HUDEP-2 (cell line): ENCODE results near the gene TMEM40.
A peak's percentile ranks its signal among the peaks of the same experiment; 100 is the strongest.
"Not testable (repeated sequence)": the region's sequence is repeated elsewhere in the genome, so short reads cannot be mapped to it uniquely, and the experiment has no call there.

ENCODE experiments used
- DNase-seq, 76 experiments: peaks; one replicate each; lab custom pipeline; 2025; ENCODE audit not compliant: unreplicated experiment in 76 of 76; lab: John Stamatoyannopoulos, UW

The TMEM40 gene

DNA sequence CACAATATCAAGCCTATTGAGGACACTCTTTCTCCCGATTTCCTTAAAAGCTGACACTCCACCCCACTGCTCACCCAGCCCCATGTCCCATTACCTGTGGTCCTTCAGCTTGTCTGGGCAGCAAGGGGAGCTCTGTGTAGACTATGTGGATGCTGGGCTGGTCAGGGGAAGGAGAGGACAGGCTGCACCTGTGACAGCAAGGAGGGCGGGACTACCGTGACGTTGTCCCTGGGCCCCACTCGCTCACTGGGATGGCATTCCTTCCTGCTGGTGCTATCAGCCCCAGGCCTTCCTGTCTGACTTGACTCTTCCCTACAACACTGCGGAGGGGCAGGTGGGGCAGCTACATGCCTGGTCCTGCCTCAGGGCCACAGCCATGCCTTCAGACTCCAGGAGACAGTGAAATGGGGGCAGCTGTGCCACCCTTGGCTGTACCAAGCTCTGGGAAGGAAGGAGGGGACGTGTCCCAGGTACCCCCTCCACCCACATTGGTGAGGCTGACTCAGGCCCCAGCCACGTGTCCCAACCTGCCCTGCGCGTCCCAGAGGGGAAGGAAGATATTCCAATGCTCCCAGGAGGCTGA lies at the start of gene TMEM40:
TMEM40 (minus strand) TSS at position 163 of the 583 bp plus-strand sequence. CDS start 9,427 bp downstream, outside the sequence.
- DNase-seq, result no peak

GRCh38 chr3:12808587-12808986 lies 49.5 kb upstream of the TMEM40 start:
- DNase-seq, result no peak

- no peak for DNase-seq
Observed at GRCh38 chr3:12807601-12808359, 48.7 kb upstream of the TMEM40 start.

- DNase-seq, result no peak
Observed at GRCh38 chr3:12807066-12807465, 48.0 kb upstream of the TMEM40 start.

DNA sequence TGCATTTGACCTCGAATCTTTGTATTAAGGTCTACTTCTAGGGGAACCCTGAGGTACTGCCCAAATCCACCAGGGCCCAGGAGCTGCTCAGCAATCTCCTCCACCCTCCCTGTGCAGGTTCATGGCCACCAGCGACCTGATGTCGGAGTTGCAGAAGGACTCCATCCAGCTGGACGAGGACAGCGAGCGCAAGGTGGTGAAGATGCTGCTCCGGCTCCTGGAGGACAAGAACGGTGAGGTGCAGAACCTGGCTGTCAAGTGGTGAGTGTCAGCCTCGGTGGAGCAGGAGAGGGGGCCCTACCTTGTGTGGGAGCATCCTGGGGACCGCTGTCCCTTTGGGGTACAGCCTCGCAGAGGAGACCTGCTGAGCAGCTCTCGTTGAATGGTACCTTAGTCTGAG lies 44.3 kb upstream of the TMEM40 start:
- DNase-seq, result no peak

- DNase-seq, result no peak
Observed at GRCh38 chr3:12799525-12800440, 40.7 kb upstream of the TMEM40 start.

DNA sequence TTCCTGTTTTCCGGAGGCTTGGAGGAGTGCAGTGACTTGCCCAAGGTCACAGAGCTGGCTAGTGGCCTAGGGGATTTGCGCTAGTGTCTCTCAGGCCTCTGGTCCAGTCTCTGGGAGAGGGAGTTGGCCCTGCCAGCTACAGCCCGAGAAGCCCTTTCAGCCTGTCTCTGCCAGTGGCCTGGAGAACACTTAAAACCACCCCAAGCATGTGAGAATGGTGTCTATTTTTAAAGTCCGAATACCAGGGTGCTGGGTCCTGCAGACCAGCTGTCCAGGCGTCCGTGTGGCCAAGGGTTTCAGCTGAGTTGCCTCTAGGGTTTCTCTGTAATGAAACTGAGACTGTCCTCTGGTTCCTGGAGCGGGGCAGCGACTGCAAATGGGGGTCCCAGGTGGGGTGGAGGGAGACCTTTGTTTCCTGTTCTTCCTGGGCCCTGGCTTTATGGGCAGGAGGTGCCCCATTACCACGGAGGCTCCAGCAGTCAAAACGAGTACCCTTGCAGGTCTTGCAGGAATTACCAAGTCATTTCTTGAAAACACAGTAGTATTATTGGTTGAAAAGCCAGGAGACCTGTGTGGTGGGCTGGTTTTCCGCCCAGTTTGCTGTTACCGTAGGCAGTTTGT lies 39.6 kb upstream of the TMEM40 start:
- no peak for DNase-seq

DNA sequence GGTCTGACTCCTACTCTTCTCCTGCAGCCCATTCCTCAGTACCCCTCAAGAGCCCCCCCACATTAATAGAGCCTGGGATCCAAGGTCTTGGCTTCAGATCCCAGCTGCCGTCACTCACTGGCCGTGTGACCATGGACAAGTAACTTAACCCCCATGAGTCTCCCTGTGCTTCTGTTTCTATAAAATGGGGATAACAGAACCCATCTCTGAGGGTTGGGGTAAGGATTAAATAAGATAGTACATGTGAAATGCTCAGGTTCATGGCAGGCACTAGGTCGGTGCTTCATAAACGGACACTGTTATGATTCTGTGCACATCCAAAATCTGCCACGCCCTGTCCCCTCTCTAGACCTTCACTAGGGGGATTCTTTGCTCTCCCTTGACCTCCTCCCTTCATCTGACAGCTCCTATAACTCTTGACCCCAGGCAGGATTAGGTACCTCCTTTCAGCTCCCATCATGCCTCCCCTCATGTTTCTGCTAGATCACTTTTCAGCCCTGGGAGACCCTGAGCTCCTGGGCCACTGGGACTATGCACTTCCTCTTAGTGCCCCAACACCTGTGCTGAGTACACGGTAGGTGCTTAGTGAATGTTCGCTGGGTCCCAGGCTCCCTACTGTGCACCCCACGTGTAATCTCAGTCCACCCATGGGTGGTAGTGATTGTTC lies 39.0 kb upstream of the TMEM40 start:
- no peak for DNase-seq

DNA sequence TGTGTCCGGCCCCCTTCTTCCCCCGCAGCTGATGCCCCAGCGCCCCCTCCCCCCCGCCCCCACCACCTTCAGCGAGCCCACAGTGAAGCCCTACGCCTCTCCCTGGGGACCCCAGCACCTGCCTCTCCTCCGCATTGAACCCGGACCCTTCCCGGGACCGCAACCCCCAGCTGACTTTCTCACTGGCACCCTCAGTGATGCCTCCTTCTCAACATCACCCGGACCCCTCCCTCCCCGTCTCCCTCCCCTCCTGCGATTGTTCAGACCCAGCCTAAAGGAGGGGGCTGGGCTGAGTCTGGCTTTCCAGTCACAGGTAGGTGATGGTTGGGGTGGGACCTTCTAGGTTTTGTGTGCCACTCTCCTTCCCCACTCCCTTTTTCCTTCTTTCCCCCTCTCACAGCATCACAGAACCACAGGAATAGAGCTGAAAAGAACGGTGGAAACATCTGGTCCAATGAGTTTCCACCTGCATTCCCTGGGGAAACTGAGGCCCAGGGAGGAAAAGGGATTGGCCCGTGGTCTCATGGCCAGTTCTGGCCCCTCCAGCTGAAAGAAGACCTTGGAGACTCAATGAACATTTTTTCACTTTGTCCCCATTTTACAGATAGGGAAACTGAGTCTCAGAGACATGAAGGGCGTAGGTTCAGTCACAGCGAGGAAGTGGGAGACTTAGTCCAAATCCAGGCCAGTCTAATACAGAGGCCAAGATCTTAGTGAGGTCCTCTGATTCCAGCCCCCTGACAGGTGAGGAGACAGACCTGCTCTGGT lies 38.2 kb upstream of the TMEM40 start:
- DNase-seq, result no peak

DNA sequence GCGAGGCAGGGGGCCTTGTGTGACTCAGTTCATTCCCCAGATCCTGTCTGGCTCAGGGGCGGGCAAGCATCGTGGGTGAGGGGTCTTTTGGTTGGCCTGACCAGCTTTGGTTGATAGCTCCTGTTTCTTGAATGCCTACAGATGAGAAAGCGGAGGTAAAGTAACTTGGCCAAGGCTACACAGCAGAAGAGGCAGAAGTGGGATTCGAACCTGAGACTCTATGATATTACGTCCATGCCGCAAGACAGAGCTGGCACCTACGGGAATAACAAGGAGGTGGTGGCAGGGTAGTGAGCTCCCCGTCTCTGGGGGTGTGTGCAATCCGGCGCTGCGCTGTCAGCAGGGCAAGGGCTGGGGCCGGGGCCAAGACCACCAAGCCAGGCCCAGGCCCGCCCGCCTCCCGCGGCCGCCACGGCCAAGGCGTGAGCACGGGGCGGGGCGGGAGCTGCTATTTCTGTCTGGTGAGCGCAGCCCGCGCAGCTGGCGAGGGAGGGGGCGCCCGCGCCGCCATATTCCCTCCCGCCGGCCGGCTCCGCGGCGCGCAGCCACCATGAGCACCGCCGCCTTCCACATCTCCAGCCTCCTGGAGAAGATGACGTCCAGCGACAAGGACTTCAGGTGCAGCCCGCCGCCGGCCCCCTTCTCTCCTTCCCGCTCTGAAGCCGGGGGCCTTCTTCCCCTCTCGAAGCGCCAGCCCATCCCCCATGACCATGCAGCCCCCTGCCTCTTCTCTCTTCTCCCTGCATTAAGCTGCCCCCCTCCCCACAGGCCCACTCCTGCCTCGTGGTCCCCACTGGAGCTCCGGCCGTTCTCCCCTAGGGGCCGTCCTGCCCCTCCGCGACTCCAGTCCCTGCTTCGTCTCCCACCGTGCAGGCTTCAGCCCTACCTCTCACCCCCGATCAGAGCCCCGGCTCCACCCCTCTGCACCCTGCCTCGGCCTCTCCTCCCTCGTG lies 37.4 kb upstream of the TMEM40 start, which contains the start of gene CAND2:
CAND2 (plus strand) TSS at position 510 of the 953 bp plus-strand sequence; CDS start at position 551, 41 bp downstream.
- DNase-seq, result no peak

DNA sequence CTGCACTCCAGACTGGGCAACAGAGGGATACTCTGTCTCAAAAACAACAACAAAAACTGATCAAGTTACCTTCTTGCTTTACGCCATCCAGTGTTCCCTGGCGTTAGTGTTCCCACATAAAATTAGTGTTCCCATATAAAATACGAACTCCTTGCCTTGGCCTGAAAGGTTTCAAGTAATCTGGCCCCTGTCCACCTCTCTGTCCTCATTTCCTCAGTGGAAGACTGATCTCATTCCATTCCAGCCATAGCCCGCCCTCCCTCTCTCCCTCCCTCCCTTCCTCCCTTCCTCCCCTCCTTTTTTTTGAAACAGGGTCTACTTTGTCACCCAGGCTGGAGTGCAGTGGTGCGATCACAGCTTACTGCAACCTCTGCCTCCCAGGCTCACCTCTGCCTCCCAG lies 34.6 kb upstream of the TMEM40 start:
- no peak for DNase-seq

DNA sequence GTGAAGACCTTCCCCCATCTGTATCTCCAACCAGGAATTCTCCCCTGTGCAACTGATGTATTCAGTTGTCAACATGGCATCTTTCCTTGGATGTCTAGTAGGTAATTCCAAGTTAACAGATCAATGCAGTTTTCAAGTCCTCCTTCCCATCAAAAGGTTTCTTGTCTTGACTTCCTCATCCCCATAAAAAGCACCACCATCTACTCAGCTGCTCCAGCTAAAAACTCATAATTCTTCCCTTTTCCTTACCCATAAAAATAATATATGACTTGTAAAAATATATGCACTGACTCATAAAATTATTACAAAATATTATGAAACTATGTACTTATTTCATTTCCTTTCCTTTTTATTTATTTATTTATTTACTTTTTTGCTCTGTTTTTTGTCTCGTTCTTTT lies 32.4 kb upstream of the TMEM40 start:
- DNase-seq, result no peak

DNA sequence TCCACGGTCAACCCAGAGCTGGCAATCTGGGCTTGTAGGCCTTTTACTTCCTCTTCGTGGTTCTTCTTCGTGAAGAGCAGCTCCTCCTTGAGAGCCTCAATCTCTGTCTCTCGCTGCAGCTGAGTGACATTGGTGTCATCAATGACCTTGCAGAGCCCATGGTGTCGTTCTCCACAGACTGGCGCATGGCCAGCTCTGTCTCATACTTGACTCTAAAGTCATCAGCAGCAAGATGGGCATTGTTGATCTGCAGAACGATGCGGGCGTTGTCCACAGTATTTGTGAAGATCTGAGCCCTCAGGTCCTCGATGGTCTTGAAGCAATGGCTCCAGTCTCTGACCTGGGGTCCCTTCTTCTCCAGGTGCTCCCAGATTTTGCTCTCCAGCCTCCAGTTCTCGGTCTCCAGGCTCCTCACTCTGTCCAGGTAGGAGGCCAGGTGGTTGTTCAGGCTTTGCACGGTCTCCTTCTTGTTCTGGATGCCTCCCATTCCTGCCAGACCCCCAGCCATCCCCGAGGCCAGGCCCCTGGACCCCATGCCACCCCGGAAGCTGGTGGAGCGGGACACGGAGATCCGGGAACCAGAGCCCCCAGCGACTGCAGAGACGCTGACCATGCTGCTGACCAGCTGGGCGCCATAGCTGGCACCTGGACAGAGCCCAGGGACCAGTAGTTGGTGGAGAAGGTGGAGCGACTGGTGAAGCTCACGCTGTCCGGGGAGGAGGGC lies 29.1 kb upstream of the TMEM40 start:
- DNase-seq, result not testable (repeated sequence)

GRCh38 chr3:12787346-12787745 lies 28.3 kb upstream of the TMEM40 start:
- DNase-seq, result peak in 35 of 76 experiments; percentile 4 to 51 (median 17)

- no peak for DNase-seq
Observed at GRCh38 chr3:12785096-12785495, 26.0 kb upstream of the TMEM40 start.

GRCh38 chr3:12782172-12782815 lies 23.2 kb upstream of the TMEM40 start:
- DNase-seq, result peak in 5 of 76 experiments; percentile 1 to 19 (median 5)

- no peak for DNase-seq
Observed at GRCh38 chr3:12780751-12781150, 21.7 kb upstream of the TMEM40 start.
